Lower leg skin (tissue), 4 donors: ENCODE data around the gene GLYATL2. TPM values are rescaled to one million over a fixed set of nuclear protein-coding genes. Genes with fewer than 3 reads are reported as not detected.

Experiments used
- DNase-seq, 2 donors: peaks; one replicate each; pipeline ENCODE4 v3.0.0-alpha.2; 2019; ENCODE audit warnings: low spot score in 2 of 2
- H3K4me3 ChIP-seq: fragments of 200-600 bp; sonication (generic); 2 replicates; pipeline ENCODE4 v1.5.1; 2017; ENCODE audit warnings: mild to moderate bottlenecking, low read depth; ENCODE audit not compliant: poor library complexity, severe bottlenecking
- CTCF ChIP-seq, 3 donors: fragments of 450-650 bp; IDR thresholded peaks; one replicate each; pipeline ENCODE4 v1.5.1; 2016; ENCODE audit warnings: antibody characterized with exemption in 3 of 3, mild to moderate bottlenecking in 3 of 3, moderate library complexity in 2 of 3
- POLR2A ChIP-seq, 2 donors: fragments of 450-650 bp; IDR thresholded peaks; one replicate each; pipeline ENCODE4 v1.6.1; 2016 to 2017; ENCODE audit warnings: antibody characterized with exemption in 2 of 2, mild to moderate bottlenecking in 1 of 2, moderate library complexity in 1 of 2
- WGBS, 2 donors: methylation state at CpG; one replicate each; pipeline ENCODE4 v1.1.5; 2018; 5-methylcytosine and 5-hydroxymethylcytosine counted together
- intact Hi-C: fragments of 100-400 bp; cut with DNase I; formaldehyde crosslinking; loops from one replicate; pipeline ENCODE4 v1.15.0; 2023; ENCODE audit warnings: low total_unique reads
- total RNA-seq, 4 donors: library from RNA; depleted of rRNA; stranded (reverse); fragments of >200 nt; gene quantifications; one replicate each; pipeline ENCODE4 v1.1.0, GENCODE V29; 2016

Gene GLYATL2
- total RNA-seq, 4 donors from 2014 or later, result 0.61 to 2.3 (median 1.9) TPM; not detected in 1

GRCh38 chr11:58829786-58830185 lies 14.7 kb downstream of the GLYATL2 start:
- intact Hi-C loops, result no loop called here
- TF ChIP-seq POLR2A (IDR thresholded peaks at IDR 0.05), result no peak
- TF ChIP-seq CTCF (IDR thresholded peaks at IDR 0.05), result no peak
- DNase-seq, result no peak
- no peak overlapping the region for H3K4me3 ChIP-seq

- TF ChIP-seq CTCF (IDR thresholded peaks at IDR 0.05) (no peak), POLR2A (IDR thresholded peaks at IDR 0.05) (no peak)
- no peak for DNase-seq
- H3K4me3 ChIP-seq, result no peak overlapping the region
- intact Hi-C loops, result no loop called here
- 59 to 79% methylated on average over 1 of the region's 1 CpG for WGBS, 2 donors
Observed at GRCh38 chr11:58813693-58814092, 30.8 kb downstream of the GLYATL2 start.

- no peak overlapping the region for H3K4me3 ChIP-seq
- intact Hi-C loops, result no loop called here
- TF ChIP-seq CTCF (IDR thresholded peaks at IDR 0.05) (no peak), POLR2A (IDR thresholded peaks at IDR 0.05) (no peak)
- WGBS, 2 donors, result 84 to 85% methylated on average over 3 of the region's 3 CpGs
- DNase-seq, result no peak
Observed at GRCh38 chr11:58811499-58811898, 33.0 kb downstream of the GLYATL2 start.

GRCh38 chr11:58807343-58807742 lies 37.2 kb downstream of the GLYATL2 start:
- no peak for TF ChIP-seq POLR2A (IDR thresholded peaks at IDR 0.05)
- no peak for TF ChIP-seq CTCF (IDR thresholded peaks at IDR 0.05)
- H3K4me3 ChIP-seq, result no peak overlapping the region
- intact Hi-C loops, result no loop called here
- 77 to 79% methylated on average over 2 of the region's 2 CpGs for WGBS, 2 donors
- no peak for DNase-seq

- 65 to 72% methylated on average over 1 of the region's 1 CpG for WGBS, 2 donors
- intact Hi-C loops, result no loop called here
- no peak for DNase-seq
Observed at GRCh38 chr11:58805065-58805464, 39.4 kb downstream of the GLYATL2 start.

More at GRCh38 chr11:58805065-58805464, 39.4 kb downstream of the GLYATL2 start:
- no peak overlapping the region for H3K4me3 ChIP-seq
- no peak for TF ChIP-seq POLR2A (IDR thresholded peaks at IDR 0.05)
- no peak for TF ChIP-seq CTCF (IDR thresholded peaks at IDR 0.05)
